Upper lobe of left lung (tissue), 4 donors: ENCODE results near the gene CCNI2.

Source experiments
- POLR2A ChIP-seq, 4 donors: fragments of 450-650 bp; IDR thresholded peaks; one replicate each; pipeline ENCODE4 v1.5.1; 2016 to 2017; ENCODE audit warnings: antibody characterized with exemption in 4 of 4, mild to moderate bottlenecking in 2 of 4
- TF ChIP-seq, protein P1 (sequence below), 6 experiments: fragments of 450-650 bp in 4 of 6; fragments of 200-600 bp in 2 of 6; sonication (generic) in 2 of 6; IDR thresholded peaks; one replicate each; pipeline ENCODE4 v1.5.1; 2016 to 2019; ENCODE audit warnings: antibody characterized with exemption in 6 of 6

GRCh38 chr5:132737982-132738681 is 9.1 kb upstream of the CCNI2 start:
- TF ChIP-seq, protein P1, sequence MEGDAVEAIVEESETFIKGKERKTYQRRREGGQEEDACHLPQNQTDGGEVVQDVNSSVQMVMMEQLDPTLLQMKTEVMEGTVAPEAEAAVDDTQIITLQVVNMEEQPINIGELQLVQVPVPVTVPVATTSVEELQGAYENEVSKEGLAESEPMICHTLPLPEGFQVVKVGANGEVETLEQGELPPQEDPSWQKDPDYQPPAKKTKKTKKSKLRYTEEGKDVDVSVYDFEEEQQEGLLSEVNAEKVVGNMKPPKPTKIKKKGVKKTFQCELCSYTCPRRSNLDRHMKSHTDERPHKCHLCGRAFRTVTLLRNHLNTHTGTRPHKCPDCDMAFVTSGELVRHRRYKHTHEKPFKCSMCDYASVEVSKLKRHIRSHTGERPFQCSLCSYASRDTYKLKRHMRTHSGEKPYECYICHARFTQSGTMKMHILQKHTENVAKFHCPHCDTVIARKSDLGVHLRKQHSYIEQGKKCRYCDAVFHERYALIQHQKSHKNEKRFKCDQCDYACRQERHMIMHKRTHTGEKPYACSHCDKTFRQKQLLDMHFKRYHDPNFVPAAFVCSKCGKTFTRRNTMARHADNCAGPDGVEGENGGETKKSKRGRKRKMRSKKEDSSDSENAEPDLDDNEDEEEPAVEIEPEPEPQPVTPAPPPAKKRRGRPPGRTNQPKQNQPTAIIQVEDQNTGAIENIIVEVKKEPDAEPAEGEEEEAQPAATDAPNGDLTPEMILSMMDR (IDR thresholded peaks at IDR 0.05), result no peak
- TF ChIP-seq POLR2A (IDR thresholded peaks at IDR 0.05), result no peak
